WTC11 (cell line): ENCODE measurements around the gene DRD2. TPM values are rescaled to one million over a fixed set of nuclear protein-coding genes. Genes with fewer than 3 reads are reported as not detected.

ENCODE experiments used
- CBFB ChIP-seq: sonication (generic); formaldehyde crosslinking; IDR thresholded peaks from 2 replicates; pipeline ENCODE4 v1.8.1; 2022; ENCODE audit warnings: mild to moderate bottlenecking, low read depth, missing genetic modification reagents
- CREB1 ChIP-seq: sonication (generic); formaldehyde crosslinking; IDR thresholded peaks from 2 replicates; pipeline ENCODE4 v1.8.0; 2023; ENCODE audit warnings: mild to moderate bottlenecking, missing genetic modification reagents
- ELF4 ChIP-seq: sonication (generic); formaldehyde crosslinking; IDR thresholded peaks from 2 replicates; pipeline ENCODE4 v1.8.1; 2022; ENCODE audit warnings: low read depth, mild to moderate bottlenecking, moderate library complexity, missing genetic modification reagents
- FOXJ3 ChIP-seq: sonication (generic); formaldehyde crosslinking; IDR thresholded peaks from 2 replicates; pipeline ENCODE4 v1.9.0; 2021; ENCODE audit warnings: missing genetic modification reagents, mild to moderate bottlenecking, borderline replicate concordance
- GABPB1 ChIP-seq: sonication (generic); formaldehyde crosslinking; IDR thresholded peaks from 2 replicates; pipeline ENCODE4 v1.8.1; 2023; ENCODE audit warnings: mild to moderate bottlenecking, missing genetic modification reagents
- HMGA2 ChIP-seq: fragments of 250-450 bp; sonication (Bioruptor Pico); IDR thresholded peaks from 2 replicates; pipeline ENCODE4 v1.4.0; 2021; ENCODE audit warnings: mild to moderate bottlenecking, moderate library complexity
- IRF2 ChIP-seq: sonication (generic); formaldehyde crosslinking; IDR thresholded peaks from 2 replicates; pipeline ENCODE4 v1.8.0; 2022; ENCODE audit warnings: low read depth, missing genetic modification reagents, borderline replicate concordance
- KAT7 ChIP-seq: sonication (generic); formaldehyde crosslinking; IDR thresholded peaks from 2 replicates; pipeline ENCODE4 v1.8.1; 2023; ENCODE audit warnings: missing genetic modification reagents, mild to moderate bottlenecking, borderline replicate concordance
- MXD4 ChIP-seq: fragments of 250-450 bp; sonication (Bioruptor Pico); IDR thresholded peaks from 2 replicates; pipeline ENCODE4 v1.8.0; 2021; ENCODE audit warnings: mild to moderate bottlenecking, moderate library complexity, borderline replicate concordance
- MYBL2 ChIP-seq: sonication (generic); formaldehyde crosslinking; IDR thresholded peaks from 2 replicates; pipeline ENCODE4 v1.8.1; 2023; ENCODE audit warnings: mild to moderate bottlenecking, moderate library complexity, missing genetic modification reagents
- NFATC4 ChIP-seq: fragments of 250-450 bp; sonication (Bioruptor Pico); IDR thresholded peaks from 2 replicates; pipeline ENCODE4 v1.9.0; 2021; ENCODE audit warnings: mild to moderate bottlenecking
- NFE2L1 ChIP-seq: sonication (generic); formaldehyde crosslinking; IDR thresholded peaks from 2 replicates; pipeline ENCODE4 v1.8.1; 2023; ENCODE audit warnings: missing genetic modification reagents
- NR2C2 ChIP-seq: sonication (generic); formaldehyde crosslinking; IDR thresholded peaks from 2 replicates; pipeline ENCODE4 v1.8.0; 2022; ENCODE audit warnings: mild to moderate bottlenecking, missing genetic modification reagents
- SMAD3 ChIP-seq: sonication (generic); formaldehyde crosslinking; IDR thresholded peaks from 2 replicates; pipeline ENCODE4 v1.8.0; 2022; ENCODE audit warnings: missing genetic modification reagents, mild to moderate bottlenecking, borderline replicate concordance
- SMAD4 ChIP-seq: sonication (generic); formaldehyde crosslinking; IDR thresholded peaks from 2 replicates; pipeline ENCODE4 v1.8.0; 2022; ENCODE audit warnings: mild to moderate bottlenecking, missing genetic modification reagents
- SP1 ChIP-seq: sonication (generic); formaldehyde crosslinking; conservative IDR thresholded peaks from 2 replicates; pipeline ENCODE4 v1.8.1; 2022; ENCODE audit warnings: missing genetic modification reagents
- TEAD1 ChIP-seq: sonication (generic); formaldehyde crosslinking; IDR thresholded peaks from 2 replicates; pipeline ENCODE4 v1.8.0; 2022; ENCODE audit warnings: mild to moderate bottlenecking, missing genetic modification reagents
- ZBTB21 ChIP-seq: sonication (generic); formaldehyde crosslinking; IDR thresholded peaks from 2 replicates; pipeline ENCODE4 v1.8.1; 2023; ENCODE audit warnings: mild to moderate bottlenecking, missing genetic modification reagents, borderline replicate concordance
- ZNF121 ChIP-seq: sonication (generic); formaldehyde crosslinking; IDR thresholded peaks from 2 replicates; pipeline ENCODE4 v1.8.0; 2023; ENCODE audit warnings: missing genetic modification reagents
- ZNF219 ChIP-seq: sonication (generic); formaldehyde crosslinking; IDR thresholded peaks from 2 replicates; pipeline ENCODE4 v1.8.0; 2023; ENCODE audit warnings: missing genetic modification reagents, mild to moderate bottlenecking, borderline replicate concordance
- ZNF317 ChIP-seq: sonication (generic); formaldehyde crosslinking; IDR thresholded peaks from 2 replicates; pipeline ENCODE4 v1.8.1; 2023; ENCODE audit warnings: low read depth, mild to moderate bottlenecking, moderate library complexity, missing genetic modification reagents, borderline replicate concordance
- total RNA-seq: library from RNA; stranded (reverse); gene quantifications from 3 replicates; pipeline ENCODE4 v1.2.3, GENCODE V29; 2021
- TF ChIP-seq, protein P1 (sequence below): sonication (generic); formaldehyde crosslinking; IDR thresholded peaks from 2 replicates; pipeline ENCODE4 v1.8.1; 2023; ENCODE audit warnings: mild to moderate bottlenecking, missing genetic modification reagents
- TF ChIP-seq, protein P2 (sequence below): fragments of 250-450 bp; sonication (Bioruptor Pico); IDR thresholded peaks from 2 replicates; pipeline ENCODE4 v2.1.2; 2022; ENCODE audit warnings: mild to moderate bottlenecking, moderate library complexity
- TF ChIP-seq, protein P3 (sequence below): sonication (generic); formaldehyde crosslinking; conservative IDR thresholded peaks from 2 replicates; pipeline ENCODE4 v1.8.1; 2022; ENCODE audit warnings: mild to moderate bottlenecking, missing genetic modification reagents
- TF ChIP-seq, protein P4 (sequence below): sonication (generic); formaldehyde crosslinking; IDR thresholded peaks from 2 replicates; pipeline ENCODE4 v1.8.1; 2023; ENCODE audit warnings: mild to moderate bottlenecking, moderate library complexity, missing genetic modification reagents
- TF ChIP-seq, protein P5 (sequence below): sonication (generic); formaldehyde crosslinking; IDR thresholded peaks from 2 replicates; pipeline ENCODE4 v1.8.1; 2022; ENCODE audit warnings: low read depth, missing genetic modification reagents, borderline replicate concordance
- TF ChIP-seq, protein P6 (sequence below): fragments of 250-450 bp; sonication (Bioruptor Pico); IDR thresholded peaks from 2 replicates; pipeline ENCODE4 v1.8.0; 2021; ENCODE audit warnings: mild to moderate bottlenecking
- TF ChIP-seq, protein P7 (sequence below): sonication (generic); formaldehyde crosslinking; IDR thresholded peaks from 2 replicates; pipeline ENCODE4 v1.8.0; 2023; ENCODE audit warnings: missing genetic modification reagents
- TF ChIP-seq, protein P8 (sequence below): sonication (generic); formaldehyde crosslinking; IDR thresholded peaks from 2 replicates; pipeline ENCODE4 v1.8.0; 2022; ENCODE audit warnings: mild to moderate bottlenecking, missing genetic modification reagents

DRD2 gene
- total RNA-seq, 1 experiment from 2014 or later, result 0.20 TPM

DNA sequence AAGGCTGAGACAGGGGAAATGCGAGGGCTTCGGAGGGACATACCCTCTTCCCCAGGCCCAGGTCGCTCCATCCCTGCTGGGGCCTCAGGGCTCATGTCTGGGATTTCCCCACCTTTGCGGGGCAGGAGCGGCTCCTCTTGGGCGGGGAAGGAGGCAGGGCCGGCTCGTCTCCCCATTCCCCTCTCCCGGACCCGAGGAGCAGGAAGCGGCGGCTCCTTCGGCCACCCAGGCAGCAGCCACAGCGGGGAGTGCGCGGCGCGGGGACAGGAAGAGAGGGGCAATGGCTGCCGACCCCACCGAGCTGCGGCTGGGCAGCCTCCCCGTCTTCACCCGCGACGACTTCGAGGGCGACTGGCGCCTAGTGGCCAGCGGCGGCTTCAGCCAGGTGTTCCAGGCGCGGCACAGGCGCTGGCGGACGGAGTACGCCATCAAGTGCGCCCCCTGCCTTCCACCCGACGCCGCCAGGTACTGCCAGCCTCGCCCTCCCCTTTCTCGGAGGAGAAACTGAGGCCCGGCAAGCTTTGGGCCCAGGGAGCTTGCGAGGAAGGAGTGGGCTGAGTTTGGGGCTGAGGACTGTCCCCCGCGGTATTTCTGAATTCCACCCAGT, 87.5 kb downstream of the DRD2 start, which contains the start of gene ANKK1 (continued):
- TF ChIP-seq, protein P1, sequence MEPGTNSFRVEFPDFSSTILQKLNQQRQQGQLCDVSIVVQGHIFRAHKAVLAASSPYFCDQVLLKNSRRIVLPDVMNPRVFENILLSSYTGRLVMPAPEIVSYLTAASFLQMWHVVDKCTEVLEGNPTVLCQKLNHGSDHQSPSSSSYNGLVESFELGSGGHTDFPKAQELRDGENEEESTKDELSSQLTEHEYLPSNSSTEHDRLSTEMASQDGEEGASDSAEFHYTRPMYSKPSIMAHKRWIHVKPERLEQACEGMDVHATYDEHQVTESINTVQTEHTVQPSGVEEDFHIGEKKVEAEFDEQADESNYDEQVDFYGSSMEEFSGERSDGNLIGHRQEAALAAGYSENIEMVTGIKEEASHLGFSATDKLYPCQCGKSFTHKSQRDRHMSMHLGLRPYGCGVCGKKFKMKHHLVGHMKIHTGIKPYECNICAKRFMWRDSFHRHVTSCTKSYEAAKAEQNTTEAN, result peak; percentile 97
- TF ChIP-seq FOXJ3 (CRISPR knock-in tag) (no peak), NFATC4 (CRISPR knock-in tag) (no peak), NR2C2 (0 out of 2 replicates have a peak, but pooled peaks have one; percentile 54), HMGA2 (CRISPR knock-in tag) (no peak), GABPB1 (CRISPR knock-in tag) (no peak), ZNF317 (CRISPR knock-in tag) (no peak), ZNF219 (CRISPR knock-in tag) (no peak), KAT7 (0 out of 2 replicates have a peak, but pooled peaks have one; percentile 65), SMAD3 (CRISPR knock-in tag) (no peak), CBFB (CRISPR knock-in tag) (no peak; the same call in 1 of the 2 replicates), ELF4 (no peak), SMAD4 (no peak), MXD4 (CRISPR knock-in tag) (no peak), MYBL2 (CRISPR knock-in tag) (peak; percentile 75; the same call in 1 of the 2 replicates), NFE2L1 (CRISPR knock-in tag) (peak; percentile 89), ZNF121 (CRISPR knock-in tag) (no peak; the same call in 1 of the 2 replicates), CREB1 (CRISPR knock-in tag) (peak; percentile 81; the same call in 1 of the 2 replicates), TEAD1 (CRISPR knock-in tag) (peak; percentile 84; the same call in 1 of the 2 replicates), ZBTB21 (CRISPR knock-in tag) (peak; percentile 88; the same call in 1 of the 2 replicates), SP1 (CRISPR knock-in tag) (peak; percentile 74), IRF2 (0 out of 2 replicates have a peak, but pooled peaks have one; percentile 47)
- TF ChIP-seq, protein P2, sequence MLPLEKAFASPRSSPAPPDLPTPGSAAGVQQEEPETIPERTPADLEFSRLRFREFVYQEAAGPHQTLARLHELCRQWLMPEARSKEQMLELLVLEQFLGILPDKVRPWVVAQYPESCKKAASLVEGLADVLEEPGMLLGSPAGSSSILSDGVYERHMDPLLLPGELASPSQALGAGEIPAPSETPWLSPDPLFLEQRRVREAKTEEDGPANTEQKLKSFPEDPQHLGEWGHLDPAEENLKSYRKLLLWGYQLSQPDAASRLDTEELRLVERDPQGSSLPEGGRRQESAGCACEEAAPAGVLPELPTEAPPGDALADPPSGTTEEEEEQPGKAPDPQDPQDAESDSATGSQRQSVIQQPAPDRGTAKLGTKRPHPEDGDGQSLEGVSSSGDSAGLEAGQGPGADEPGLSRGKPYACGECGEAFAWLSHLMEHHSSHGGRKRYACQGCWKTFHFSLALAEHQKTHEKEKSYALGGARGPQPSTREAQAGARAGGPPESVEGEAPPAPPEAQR, result no peak
- TF ChIP-seq, protein P3, sequence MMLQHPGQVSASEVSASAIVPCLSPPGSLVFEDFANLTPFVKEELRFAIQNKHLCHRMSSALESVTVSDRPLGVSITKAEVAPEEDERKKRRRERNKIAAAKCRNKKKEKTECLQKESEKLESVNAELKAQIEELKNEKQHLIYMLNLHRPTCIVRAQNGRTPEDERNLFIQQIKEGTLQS (CRISPR knock-in tag), result no peak
- TF ChIP-seq, protein P4, sequence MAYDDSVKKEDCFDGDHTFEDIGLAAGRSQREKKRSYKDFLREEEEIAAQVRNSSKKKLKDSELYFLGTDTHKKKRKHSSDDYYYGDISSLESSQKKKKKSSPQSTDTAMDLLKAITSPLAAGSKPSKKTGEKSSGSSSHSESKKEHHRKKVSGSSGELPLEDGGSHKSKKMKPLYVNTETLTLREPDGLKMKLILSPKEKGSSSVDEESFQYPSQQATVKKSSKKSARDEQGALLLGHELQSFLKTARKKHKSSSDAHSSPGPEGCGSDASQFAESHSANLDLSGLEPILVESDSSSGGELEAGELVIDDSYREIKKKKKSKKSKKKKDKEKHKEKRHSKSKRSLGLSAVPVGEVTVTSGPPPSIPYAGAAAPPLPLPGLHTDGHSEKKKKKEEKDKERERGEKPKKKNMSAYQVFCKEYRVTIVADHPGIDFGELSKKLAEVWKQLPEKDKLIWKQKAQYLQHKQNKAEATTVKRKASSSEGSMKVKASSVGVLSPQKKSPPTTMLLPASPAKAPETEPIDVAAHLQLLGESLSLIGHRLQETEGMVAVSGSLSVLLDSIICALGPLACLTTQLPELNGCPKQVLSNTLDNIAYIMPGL (CRISPR knock-in tag), result peak; percentile 99
- TF ChIP-seq, protein P5, sequence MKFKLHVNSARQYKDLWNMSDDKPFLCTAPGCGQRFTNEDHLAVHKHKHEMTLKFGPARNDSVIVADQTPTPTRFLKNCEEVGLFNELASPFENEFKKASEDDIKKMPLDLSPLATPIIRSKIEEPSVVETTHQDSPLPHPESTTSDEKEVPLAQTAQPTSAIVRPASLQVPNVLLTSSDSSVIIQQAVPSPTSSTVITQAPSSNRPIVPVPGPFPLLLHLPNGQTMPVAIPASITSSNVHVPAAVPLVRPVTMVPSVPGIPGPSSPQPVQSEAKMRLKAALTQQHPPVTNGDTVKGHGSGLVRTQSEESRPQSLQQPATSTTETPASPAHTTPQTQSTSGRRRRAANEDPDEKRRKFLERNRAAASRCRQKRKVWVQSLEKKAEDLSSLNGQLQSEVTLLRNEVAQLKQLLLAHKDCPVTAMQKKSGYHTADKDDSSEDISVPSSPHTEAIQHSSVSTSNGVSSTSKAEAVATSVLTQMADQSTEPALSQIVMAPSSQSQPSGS (CRISPR knock-in tag), result peak; percentile 67; the same call in 1 of the 2 replicates
- TF ChIP-seq, protein P6, sequence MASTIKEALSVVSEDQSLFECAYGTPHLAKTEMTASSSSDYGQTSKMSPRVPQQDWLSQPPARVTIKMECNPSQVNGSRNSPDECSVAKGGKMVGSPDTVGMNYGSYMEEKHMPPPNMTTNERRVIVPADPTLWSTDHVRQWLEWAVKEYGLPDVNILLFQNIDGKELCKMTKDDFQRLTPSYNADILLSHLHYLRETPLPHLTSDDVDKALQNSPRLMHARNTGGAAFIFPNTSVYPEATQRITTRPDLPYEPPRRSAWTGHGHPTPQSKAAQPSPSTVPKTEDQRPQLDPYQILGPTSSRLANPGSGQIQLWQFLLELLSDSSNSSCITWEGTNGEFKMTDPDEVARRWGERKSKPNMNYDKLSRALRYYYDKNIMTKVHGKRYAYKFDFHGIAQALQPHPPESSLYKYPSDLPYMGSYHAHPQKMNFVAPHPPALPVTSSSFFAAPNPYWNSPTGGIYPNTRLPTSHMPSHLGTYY (CRISPR knock-in tag), result no peak
- TF ChIP-seq, protein P7, sequence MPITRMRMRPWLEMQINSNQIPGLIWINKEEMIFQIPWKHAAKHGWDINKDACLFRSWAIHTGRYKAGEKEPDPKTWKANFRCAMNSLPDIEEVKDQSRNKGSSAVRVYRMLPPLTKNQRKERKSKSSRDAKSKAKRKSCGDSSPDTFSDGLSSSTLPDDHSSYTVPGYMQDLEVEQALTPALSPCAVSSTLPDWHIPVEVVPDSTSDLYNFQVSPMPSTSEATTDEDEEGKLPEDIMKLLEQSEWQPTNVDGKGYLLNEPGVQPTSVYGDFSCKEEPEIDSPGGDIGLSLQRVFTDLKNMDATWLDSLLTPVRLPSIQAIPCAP (CRISPR knock-in tag), result no peak; the same call in 1 of the 2 replicates
- TF ChIP-seq, protein P8, sequence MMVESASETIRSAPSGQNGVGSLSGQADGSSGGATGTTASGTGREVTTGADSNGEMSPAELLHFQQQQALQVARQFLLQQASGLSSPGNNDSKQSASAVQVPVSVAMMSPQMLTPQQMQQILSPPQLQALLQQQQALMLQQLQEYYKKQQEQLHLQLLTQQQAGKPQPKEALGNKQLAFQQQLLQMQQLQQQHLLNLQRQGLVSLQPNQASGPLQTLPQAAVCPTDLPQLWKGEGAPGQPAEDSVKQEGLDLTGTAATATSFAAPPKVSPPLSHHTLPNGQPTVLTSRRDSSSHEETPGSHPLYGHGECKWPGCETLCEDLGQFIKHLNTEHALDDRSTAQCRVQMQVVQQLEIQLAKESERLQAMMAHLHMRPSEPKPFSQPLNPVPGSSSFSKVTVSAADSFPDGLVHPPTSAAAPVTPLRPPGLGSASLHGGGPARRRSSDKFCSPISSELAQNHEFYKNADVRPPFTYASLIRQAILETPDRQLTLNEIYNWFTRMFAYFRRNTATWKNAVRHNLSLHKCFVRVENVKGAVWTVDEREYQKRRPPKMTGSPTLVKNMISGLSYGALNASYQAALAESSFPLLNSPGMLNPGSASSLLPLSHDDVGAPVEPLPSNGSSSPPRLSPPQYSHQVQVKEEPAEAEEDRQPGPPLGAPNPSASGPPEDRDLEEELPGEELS (CRISPR knock-in tag), result peak; percentile 90
